Fibroblast of mammary gland (primary cell): Measurements from ENCODE around the gene RAB31.
"Not testable (repeated sequence)": the region's sequence is repeated elsewhere in the genome, so short reads cannot be mapped to it uniquely, and the experiment has no call there.

Experiments used
- DNase-seq: peaks from one replicate; pipeline ENCODE4 v3.0.0-alpha.2; 2010; ENCODE audit warnings: low read depth
- H3K4me3 ChIP-seq: 2 replicates; pipeline ENCODE4 v1.5.1; 2011; ENCODE audit warnings: low read depth, mild to moderate bottlenecking, low read length, moderate library complexity; ENCODE audit not compliant: control insufficient read depth
- CTCF ChIP-seq: conservative IDR thresholded peaks from 2 replicates; pipeline ENCODE4 v1.5.1; 2011; ENCODE audit warnings: low read depth, low read length, inconsistent platforms; ENCODE audit not compliant: control insufficient read depth, insufficient read depth

RAB31 gene

GRCh38 chr18:9890957-9891356 is 182.9 kb downstream of the RAB31 start:
- no peak overlapping the region for H3K4me3 ChIP-seq
- TF ChIP-seq CTCF = no peak
- no peak for DNase-seq

- peak; percentile 31 for DNase-seq
- H3K4me3 ChIP-seq = not testable (repeated sequence)
Observed at GRCh38 chr18:9891515-9891914, 183.4 kb downstream of the RAB31 start.

GRCh38 chr18:9894454-9895068 is 186.5 kb downstream of the RAB31 start:
- no peak overlapping the region for H3K4me3 ChIP-seq
- no peak for TF ChIP-seq CTCF
- no peak for DNase-seq

- no peak for TF ChIP-seq CTCF
- no peak for DNase-seq
- H3K4me3 ChIP-seq = no peak overlapping the region
Observed at GRCh38 chr18:9897129-9897528, 189.0 kb downstream of the RAB31 start.

GRCh38 chr18:9897787-9898291 is 189.7 kb downstream of the RAB31 start:
- H3K4me3 ChIP-seq, DNase-seq: not testable (repeated sequence)

- TF ChIP-seq CTCF = no peak
- H3K4me3 ChIP-seq = no peak overlapping the region
- no peak for DNase-seq
Observed at GRCh38 chr18:9898792-9899549, 190.9 kb downstream of the RAB31 start.

- H3K4me3 ChIP-seq = not testable (repeated sequence)
Observed at GRCh38 chr18:9899550-9899930, 191.4 kb downstream of the RAB31 start.

GRCh38 chr18:9900699-9901098 is 192.6 kb downstream of the RAB31 start:
- DNase-seq = no peak
- no peak overlapping the region for H3K4me3 ChIP-seq

More at GRCh38 chr18:9899550-9899930, 191.4 kb downstream of the RAB31 start:
- DNase-seq = not testable (repeated sequence)

More at GRCh38 chr18:9900699-9901098, 192.6 kb downstream of the RAB31 start:
- no peak for TF ChIP-seq CTCF
